NK-92 (cell line): ENCODE measurements around the gene ZFR.

ENCODE experiments used
- DNase-seq: peaks from one replicate; lab custom pipeline; 2025; ENCODE audit not compliant: unreplicated experiment; lab: John Stamatoyannopoulos, UW

ZFR gene

GRCh38 chr5:32363030-32363429 lies 81.5 kb downstream of the ZFR start:
- no peak for DNase-seq

GRCh38 chr5:32362527-32362926 lies 82.0 kb downstream of the ZFR start:
- DNase-seq, result no peak

GRCh38 chr5:32360906-32361305 lies 83.6 kb downstream of the ZFR start:
- DNase-seq, result no peak

- DNase-seq, result no peak
Measured at GRCh38 chr5:32358611-32359010, 85.9 kb downstream of the ZFR start.

GRCh38 chr5:32357658-32358057 lies 86.9 kb downstream of the ZFR start:
- no peak for DNase-seq

- no peak for DNase-seq
Measured at GRCh38 chr5:32355686-32356085, 88.9 kb downstream of the ZFR start.

GRCh38 chr5:32353420-32353819 lies 91.1 kb downstream of the ZFR start:
- no peak for DNase-seq

- no peak for DNase-seq
Measured at GRCh38 chr5:32352685-32353084, 91.9 kb downstream of the ZFR start.

GRCh38 chr5:32346869-32347268 lies 97.7 kb downstream of the ZFR start:
- no peak for DNase-seq

GRCh38 chr5:32343058-32343672 lies 101.4 kb downstream of the ZFR start:
- DNase-seq, result no peak

GRCh38 chr5:32342656-32343055 lies 101.9 kb downstream of the ZFR start:
- DNase-seq, result no peak

- no peak for DNase-seq
Measured at GRCh38 chr5:32339878-32340277, 104.7 kb downstream of the ZFR start.

GRCh38 chr5:32339198-32339597 lies 105.3 kb downstream of the ZFR start:
- no peak for DNase-seq

- DNase-seq, result no peak
Measured at GRCh38 chr5:32332966-32333365, 111.6 kb downstream of the ZFR start.

- DNase-seq, result no peak
Measured at GRCh38 chr5:32332361-32332760, 112.2 kb downstream of the ZFR start.

- DNase-seq, result no peak
Measured at GRCh38 chr5:32331935-32332274, 112.6 kb downstream of the ZFR start.

GRCh38 chr5:32331217-32331934 lies 113.2 kb downstream of the ZFR start:
- DNase-seq, result no peak

GRCh38 chr5:32330126-32330971 lies 114.2 kb downstream of the ZFR start:
- no peak for DNase-seq

- DNase-seq, result no peak
Measured at GRCh38 chr5:32329395-32329834, 115.1 kb downstream of the ZFR start.

- DNase-seq, result no peak
Measured at GRCh38 chr5:32326216-32326772, 118.2 kb downstream of the ZFR start.

GRCh38 chr5:32325616-32326015 lies 118.9 kb downstream of the ZFR start:
- no peak for DNase-seq

GRCh38 chr5:32325062-32325461 lies 119.5 kb downstream of the ZFR start:
- no peak for DNase-seq
